GM23338 (cell line): ENCODE measurements around the gene KIF5A. TPM values are rescaled to one million over a fixed set of nuclear protein-coding genes. Genes with fewer than 3 reads are reported as not detected.
A peak's percentile ranks its signal among the peaks of the same experiment; 100 is the strongest.

ENCODE experiments used
- ATAC-seq: fragments of 200-7000 bp; cut with Tn5 transposase; 3 replicates; pipeline ENCODE4 v1.9.1; 2020
- DNase-seq: peaks from one replicate; pipeline ENCODE4 v3.0.0-alpha.2; 2015; ENCODE audit warnings: low spot score
- H2AFZ ChIP-seq: fragments of 200-600 bp; sonication (generic); 2 replicates; pipeline ENCODE4 v1.8.0; 2016; ENCODE audit warnings: antibody characterized with exemption, mild to moderate bottlenecking, moderate library complexity
- H3F3A ChIP-seq: fragments of 200-600 bp; sonication (generic); replicated peaks from 2 replicates; pipeline ENCODE4 v1.8.0; 2017; ENCODE audit warnings: antibody characterized with exemption, mixed run types, low read depth
- H3K27ac ChIP-seq: fragments of 200-600 bp; sonication (generic); 2 replicates; pipeline ENCODE4 v1.6.1; 2016; ENCODE audit warnings: low read depth
- H3K27me3 ChIP-seq: fragments of 200-600 bp; sonication (generic); 2 replicates; pipeline ENCODE4 v1.8.0; 2016; ENCODE audit warnings: mild to moderate bottlenecking, mixed run types, moderate library complexity; ENCODE audit not compliant: insufficient read depth
- H3K36me3 ChIP-seq: fragments of 200-600 bp; sonication (generic); 2 replicates; pipeline ENCODE4 v1.8.0; 2016; ENCODE audit warnings: mild to moderate bottlenecking; ENCODE audit not compliant: insufficient read depth
- H3K4me1 ChIP-seq: fragments of 200-600 bp; sonication (generic); 2 replicates; pipeline ENCODE4 v1.8.0; 2016; ENCODE audit warnings: mild to moderate bottlenecking, moderate library complexity; ENCODE audit not compliant: insufficient read depth
- H3K4me2 ChIP-seq: fragments of 200-600 bp; sonication (generic); 2 replicates; pipeline ENCODE4 v1.7.1; 2017; ENCODE audit warnings: mixed run types
- H3K4me3 ChIP-seq: fragments of 200-600 bp; sonication (generic); 2 replicates; pipeline ENCODE4 v1.6.1; 2016; ENCODE audit warnings: mixed run types
- H3K79me2 ChIP-seq: fragments of 200-600 bp; sonication (generic); replicated peaks from 2 replicates; pipeline ENCODE4 v1.8.0; 2017; ENCODE audit warnings: mild to moderate bottlenecking; ENCODE audit not compliant: insufficient read depth
- H3K9me2 ChIP-seq: fragments of 200-600 bp; sonication (generic); 2 replicates; pipeline ENCODE4 v1.8.0; 2017; ENCODE audit not compliant: insufficient read depth
- H4K20me1 ChIP-seq: fragments of 200-600 bp; sonication (generic); replicated peaks from 2 replicates; pipeline ENCODE4 v1.8.0; 2017; ENCODE audit warnings: mild to moderate bottlenecking; ENCODE audit not compliant: insufficient read depth
- H3K27ac Mint-ChIP-seq: 2 replicates; pipeline ENCODE4 v1.8.0; 2020; ENCODE audit warnings: inconsistent platforms, mild to moderate bottlenecking, moderate library complexity, mixed read lengths
- H3K27me3 Mint-ChIP-seq: 3 replicates; pipeline ENCODE4 v1.8.0; 2022; ENCODE audit warnings: low read depth, mild to moderate bottlenecking, moderate library complexity, mixed read lengths, inconsistent platforms; ENCODE audit not compliant: insufficient read depth, poor library complexity
- H3K36me3 Mint-ChIP-seq: 3 replicates; pipeline ENCODE4 v1.8.0; 2021; ENCODE audit warnings: low read depth, mild to moderate bottlenecking, inconsistent platforms, moderate library complexity, mixed read lengths
- H3K4me1 Mint-ChIP-seq: 3 replicates; pipeline ENCODE4 v1.8.0; 2020; ENCODE audit warnings: mild to moderate bottlenecking, inconsistent platforms, mixed read lengths
- H3K4me3 Mint-ChIP-seq: 3 replicates; pipeline ENCODE4 v1.8.0; 2021; ENCODE audit warnings: moderate library complexity, mild to moderate bottlenecking, inconsistent platforms, mixed read lengths
- H3K9me3 Mint-ChIP-seq: 3 replicates; pipeline ENCODE4 v1.8.0; 2020; ENCODE audit warnings: moderate library complexity, mild to moderate bottlenecking, inconsistent platforms, mixed read lengths
- CREB1 ChIP-seq: fragments of 250-450 bp; sonication (Bioruptor Pico); IDR thresholded peaks from 2 replicates; pipeline ENCODE4 v1.5.0; 2020; ENCODE audit warnings: low read depth, mild to moderate bottlenecking, moderate library complexity
- ETS1 ChIP-seq: IDR thresholded peaks from 2 replicates; pipeline ENCODE4 v1.6.1; 2016; ENCODE audit warnings: antibody characterized with exemption
- EZH2phosphoT487 ChIP-seq: fragments of 200-600 bp; sonication (generic); IDR thresholded peaks from one replicate; pipeline ENCODE4 v1.8.1; 2018; ENCODE audit warnings: antibody characterized with exemption; ENCODE audit not compliant: unreplicated experiment
- JUNB ChIP-seq: IDR thresholded peaks from one replicate; pipeline ENCODE4 v1.6.1; 2016; ENCODE audit warnings: antibody characterized with exemption; ENCODE audit not compliant: unreplicated experiment
- REST ChIP-seq: IDR thresholded peaks from one replicate; pipeline ENCODE4 v1.6.1; 2018; ENCODE audit warnings: antibody characterized with exemption; ENCODE audit not compliant: unreplicated experiment
- STAT1 ChIP-seq: IDR thresholded peaks from one replicate; pipeline ENCODE4 v1.6.1; 2016; ENCODE audit warnings: antibody characterized with exemption; ENCODE audit not compliant: unreplicated experiment
- ZNF114 ChIP-seq: fragments of 250-450 bp; sonication (Bioruptor Pico); IDR thresholded peaks from 2 replicates; pipeline ENCODE4 v1.5.0; 2020; ENCODE audit warnings: mild to moderate bottlenecking, moderate library complexity
- ZNF331 ChIP-seq: fragments of 250-450 bp; sonication (Bioruptor Pico); IDR thresholded peaks from 2 replicates; pipeline ENCODE4 v1.5.0; 2020; ENCODE audit warnings: low read depth, mild to moderate bottlenecking, moderate library complexity
- polyA plus RNA-seq: library from polyadenylated mRNA; unstranded; fragments of >200 nt; fragmentation: Nextera tagmentation; extraction: Ambion mirVana; gene quantifications from 2 replicates; pipeline ENCODE4 v1.2.1, GENCODE V29; 2016
- total RNA-seq: library from RNA; depleted of rRNA; stranded (reverse); fragments of >200 nt; shearing (Covaris generic); gene quantifications from 2 replicates; pipeline ENCODE4 v1.2.3, GENCODE V29; 2014
- TF ChIP-seq, protein P1 (sequence below), 2 experiments: fragments of 200-600 bp in 1 of 2; sonication (generic) in 1 of 2; conservative IDR thresholded peaks; 2 replicates each; pipeline versions ENCODE4 v1.5.1 to v1.6.1; 2016 to 2017; ENCODE audit warnings: antibody characterized with exemption in 2 of 2, low read depth in 2 of 2, mild to moderate bottlenecking in 2 of 2, moderate library complexity in 1 of 2

The KIF5A gene
- total and polyA plus RNA-seq, 2 experiments from 2014 or later = 11.1 to 21.3 TPM

DNA sequence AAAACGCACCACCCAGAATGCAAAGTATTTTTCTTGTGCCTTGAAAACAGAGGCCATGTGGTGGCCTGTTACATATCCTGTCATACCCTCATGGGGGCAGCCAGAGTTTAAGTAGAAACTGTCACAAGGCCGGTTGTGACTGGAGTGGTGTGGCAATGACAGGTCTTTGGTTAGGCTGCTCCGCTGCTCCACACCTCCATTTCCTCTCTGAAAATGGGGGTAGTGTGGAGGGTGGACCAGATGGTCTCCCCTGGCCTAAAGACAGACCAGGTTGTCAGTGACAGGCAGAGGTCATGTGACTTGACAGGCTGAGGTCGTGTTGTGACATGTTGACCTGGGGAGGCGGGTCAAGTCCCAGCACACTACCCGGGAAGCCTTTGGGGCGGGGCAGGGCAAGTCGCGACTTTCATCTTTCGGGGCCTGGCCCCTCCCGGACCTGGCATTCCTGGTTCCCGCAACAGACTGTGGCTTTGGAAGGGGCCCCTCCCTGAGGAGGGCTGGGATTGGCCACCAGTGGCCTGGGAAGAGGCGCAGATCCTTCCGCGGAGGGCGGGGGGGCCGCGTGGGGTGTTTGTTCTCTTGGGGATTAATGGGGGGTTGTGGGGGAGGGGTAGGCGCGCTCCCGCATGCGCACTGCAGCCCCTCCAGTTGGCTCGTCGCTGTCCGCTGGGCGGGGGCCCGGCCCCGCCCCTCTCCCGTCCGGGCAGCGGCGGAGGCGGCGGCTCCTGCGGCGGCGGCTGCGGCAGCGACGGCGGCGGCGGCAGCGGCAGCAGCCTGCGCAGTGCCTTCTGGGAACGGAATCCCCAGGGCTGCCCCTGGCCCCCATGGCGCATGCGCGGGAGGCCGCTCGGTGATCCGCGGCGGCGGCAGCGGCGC lies 27.6 kb upstream of the KIF5A start, which contains the start of gene MBD6:
Gene MBD6, plus strand, starts transcription at position 814 of the 876 bp plus-strand sequence. CDS start 1,480 bp downstream, outside the sequence.
- peaks cover 45% of the 10 kb centered on the region for H3K27me3 Mint-ChIP-seq
- H3K4me3 Mint-ChIP-seq = peak within 1 kb of the TSS; percentile 92
- peaks cover 6% of the 10 kb centered on the region for H3K36me3 ChIP-seq
- peak within 1 kb of the TSS; percentile 82 for H3K4me3 ChIP-seq
- H3K9me3 Mint-ChIP-seq = no peaks in the 10 kb centered on the region; the same call in 2 of the 3 replicates
- H2AFZ ChIP-seq = peak within 1 kb of the TSS; percentile 95
- H3K4me1 Mint-ChIP-seq = peaks cover 56% of the 10 kb centered on the region
- peak within 1 kb of the TSS; percentile 94 for H3K4me2 ChIP-seq
- peaks cover 43% of the 10 kb centered on the region for H3K4me1 ChIP-seq
- peaks cover 28% of the 10 kb centered on the region for H3K79me2 ChIP-seq
- peak within 1 kb of the TSS; percentile 78 for H3K27ac ChIP-seq
- no peaks in the 10 kb centered on the region for H3K9me2 ChIP-seq
- DNase-seq (peak; percentile 87), ATAC-seq (peak; percentile 6)
- H3F3A ChIP-seq = peaks cover 55% of the 10 kb centered on the region
- TF ChIP-seq STAT1 (no peak), ETS1 (no peak), JUNB (no peak), ZNF114 (CRISPR knock-in tag) (no peak), EZH2phosphoT487 (no peak), REST (no peak), CREB1 (CRISPR knock-in tag) (no peak), ZNF331 (no peak)
- TF ChIP-seq, protein P1, sequence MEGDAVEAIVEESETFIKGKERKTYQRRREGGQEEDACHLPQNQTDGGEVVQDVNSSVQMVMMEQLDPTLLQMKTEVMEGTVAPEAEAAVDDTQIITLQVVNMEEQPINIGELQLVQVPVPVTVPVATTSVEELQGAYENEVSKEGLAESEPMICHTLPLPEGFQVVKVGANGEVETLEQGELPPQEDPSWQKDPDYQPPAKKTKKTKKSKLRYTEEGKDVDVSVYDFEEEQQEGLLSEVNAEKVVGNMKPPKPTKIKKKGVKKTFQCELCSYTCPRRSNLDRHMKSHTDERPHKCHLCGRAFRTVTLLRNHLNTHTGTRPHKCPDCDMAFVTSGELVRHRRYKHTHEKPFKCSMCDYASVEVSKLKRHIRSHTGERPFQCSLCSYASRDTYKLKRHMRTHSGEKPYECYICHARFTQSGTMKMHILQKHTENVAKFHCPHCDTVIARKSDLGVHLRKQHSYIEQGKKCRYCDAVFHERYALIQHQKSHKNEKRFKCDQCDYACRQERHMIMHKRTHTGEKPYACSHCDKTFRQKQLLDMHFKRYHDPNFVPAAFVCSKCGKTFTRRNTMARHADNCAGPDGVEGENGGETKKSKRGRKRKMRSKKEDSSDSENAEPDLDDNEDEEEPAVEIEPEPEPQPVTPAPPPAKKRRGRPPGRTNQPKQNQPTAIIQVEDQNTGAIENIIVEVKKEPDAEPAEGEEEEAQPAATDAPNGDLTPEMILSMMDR (conservative IDR thresholded peaks at IDR 0.05; ENCODE audit: low read depth in 2 of 2) = 0 out of 4 replicates have a peak, but pooled peaks of 1 of the 2 experiments have one; percentile 9
- H3K36me3 Mint-ChIP-seq = peaks cover 32% of the 10 kb centered on the region
- no peaks in the 10 kb centered on the region for H3K27me3 ChIP-seq
- peaks cover 36% of the 10 kb centered on the region for H4K20me1 ChIP-seq
- peak within 1 kb of the TSS; percentile 92 for H3K27ac Mint-ChIP-seq
